PC-3 (cell line): ENCODE data around the gene DAB1.

ENCODE experiments used
- CTCF ChIP-seq: fragments of 300-600 bp; sonication (generic); conservative IDR thresholded peaks from 2 replicates; pipeline ENCODE4 v1.5.1; 2017; ENCODE audit warnings: antibody characterized with exemption, low read depth, mild to moderate bottlenecking, low read length
- EZH2 ChIP-seq: fragments of 300-600 bp; sonication (generic); IDR thresholded peaks from one replicate; pipeline ENCODE4 v1.6.1; 2017; ENCODE audit warnings: antibody characterized with exemption, mild to moderate bottlenecking, low read length; ENCODE audit not compliant: unreplicated experiment

DNA sequence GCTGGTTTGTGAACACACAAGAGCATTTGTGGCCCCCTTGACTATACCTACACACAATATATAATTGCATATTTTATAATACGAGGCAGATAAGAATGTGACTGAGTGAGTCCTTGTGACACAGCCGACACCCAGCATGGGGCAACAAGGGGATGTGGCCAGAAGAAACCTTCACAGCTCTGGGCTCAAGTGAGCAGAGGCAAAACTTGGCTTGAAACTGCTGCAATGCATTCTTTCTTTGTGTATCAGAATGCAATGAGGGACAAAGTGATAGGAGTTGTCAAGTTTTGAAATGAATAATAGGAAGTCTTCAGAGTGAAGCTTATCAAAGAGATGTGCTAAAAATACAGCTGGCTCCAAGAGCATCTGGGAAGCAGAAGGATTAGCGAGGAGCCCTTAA, 334.0 kb downstream of the DAB1 start:
- TF ChIP-seq CTCF (no peak), EZH2 (no peak)
